Astrocyte of the spinal cord (primary cell): ENCODE data around the gene ST6GALNAC3.

ENCODE experiments used
- DNase-seq: peaks from one replicate; pipeline ENCODE4 v3.0.0; 2011; ENCODE audit warnings: low read depth, low spot score
- H3K4me3 ChIP-seq: 2 replicates; pipeline ENCODE4 v1.5.1; 2011; ENCODE audit warnings: low read depth, mild to moderate bottlenecking, low read length, moderate library complexity
- CTCF ChIP-seq: IDR thresholded peaks from 2 replicates; pipeline ENCODE4 v1.5.1; 2012; ENCODE audit warnings: low read depth, mild to moderate bottlenecking, low read length, inconsistent platforms
- in situ Hi-C: cut with HindIII; loops from 2 replicates; pipeline ENCODE4 v1.10.0; 2017; ENCODE audit warnings: low sequenced_read_pairs

ST6GALNAC3 gene

GRCh38 chr1:76426606-76427005, 352.1 kb downstream of the ST6GALNAC3 start:
- DNase-seq, result no peak
- no peak for TF ChIP-seq CTCF
- in situ Hi-C loops, result no loop called here
- no peak overlapping the region for H3K4me3 ChIP-seq

GRCh38 chr1:76428028-76428427, 353.5 kb downstream of the ST6GALNAC3 start:
- DNase-seq, result no peak
- no peak overlapping the region for H3K4me3 ChIP-seq
- in situ Hi-C loops, result no loop called here
- no peak for TF ChIP-seq CTCF

GRCh38 chr1:76430531-76430930, 356.0 kb downstream of the ST6GALNAC3 start:
- DNase-seq, result no peak
- TF ChIP-seq CTCF, result no peak
- no peak overlapping the region for H3K4me3 ChIP-seq
- in situ Hi-C loops, result no loop called here

GRCh38 chr1:76433526-76433925, 359.0 kb downstream of the ST6GALNAC3 start:
- no peak overlapping the region for H3K4me3 ChIP-seq
- TF ChIP-seq CTCF, result no peak
- in situ Hi-C loops, result no loop called here
- DNase-seq, result no peak

GRCh38 chr1:76443217-76443616, 368.7 kb downstream of the ST6GALNAC3 start:
- DNase-seq, result no peak
- H3K4me3 ChIP-seq, result no peak overlapping the region
- no peak for TF ChIP-seq CTCF
- in situ Hi-C loops, result no loop called here

- no peak overlapping the region for H3K4me3 ChIP-seq
- no peak for DNase-seq
- in situ Hi-C loops, result no loop called here
- TF ChIP-seq CTCF, result no peak
Measured at GRCh38 chr1:76444773-76445172, 370.2 kb downstream of the ST6GALNAC3 start.

- no peak for TF ChIP-seq CTCF
- no peak for DNase-seq
- no peak overlapping the region for H3K4me3 ChIP-seq
- in situ Hi-C loops, result no loop called here
Measured at GRCh38 chr1:76450229-76450628, 375.7 kb downstream of the ST6GALNAC3 start.
